Endothelial cell of umbilical vein (primary cell): ENCODE measurements around the gene PEMT. TPM values are rescaled to one million over a fixed set of nuclear protein-coding genes. Genes with fewer than 3 reads are reported as not detected.

Source experiments
- BruUV-seq: library from RNA; stranded (reverse); fragments of 400-500 nt; replicated peaks from 2 replicates; lab custom pipeline; 2021; lab: Mats Ljungman, UMichigan
- CTCF ChIA-PET: fragments of 300-600, 350-600 bp; sonication (Branson Sonifier 250); formaldehyde crosslinking; loops from one replicate; lab custom pipeline; 2021; ENCODE audit warnings: antibody characterized with exemption, inconsistent platforms; lab: Charles Lee
- POLR2A ChIA-PET: fragments of 300-600, 350-600 bp; sonication (Branson Sonifier 250); formaldehyde crosslinking; loops from one replicate; lab custom pipeline; 2021; ENCODE audit warnings: antibody characterized with exemption, inconsistent platforms; lab: Charles Lee
- DNase-seq: peaks from one replicate; pipeline ENCODE4 v3.0.0-alpha.2; 2011; ENCODE audit warnings: low read depth, low spot score
- FAIRE-seq: peaks from 2 replicates; lab custom pipeline; 2011; peaks lifted over from hg19 to GRCh38; lab: Jason Lieb, UNC
- H2AFZ ChIP-seq: 2 replicates; pipeline ENCODE4 v1.6.0; 2012; ENCODE audit warnings: low read depth, low read length, control low read depth, inconsistent platforms
- H3K27ac ChIP-seq: 2 replicates; pipeline ENCODE4 v1.5.1; 2011; ENCODE audit warnings: low read depth, mild to moderate bottlenecking, control low read depth, low read length, moderate library complexity; ENCODE audit not compliant: insufficient read depth
- H3K27me3 ChIP-seq, 2 experiments: 2 replicates each; pipeline versions ENCODE4 v1.6.0 to v1.6.1; 2011; ENCODE audit warnings: low read length in 2 of 2, mixed read lengths in 1 of 2; ENCODE audit not compliant: control insufficient read depth in 2 of 2, insufficient read depth in 2 of 2
- H3K36me3 ChIP-seq, 2 experiments: 2 replicates in 1 of 2; 3 replicates in 1 of 2; pipeline ENCODE4 v1.5.1; 2011; ENCODE audit warnings: low read length in 2 of 2, mild to moderate bottlenecking in 1 of 2, moderate library complexity in 1 of 2; ENCODE audit not compliant: control insufficient read depth in 2 of 2, insufficient read depth in 2 of 2; ENCODE audit errors: extremely low read depth in 1 of 2
- H3K4me1 ChIP-seq: 3 replicates; pipeline ENCODE4 v1.5.1; 2011; ENCODE audit warnings: mild to moderate bottlenecking, low read length; ENCODE audit not compliant: control insufficient read depth, insufficient read depth; ENCODE audit errors: extremely low read depth
- H3K4me2 ChIP-seq: 2 replicates; pipeline ENCODE4 v1.6.1; 2011; ENCODE audit warnings: low read length, control low read depth, mixed read lengths; ENCODE audit not compliant: insufficient read depth
- H3K4me3 ChIP-seq, 3 experiments: fragments of 200-600 bp in 1 of 3; sonication (generic), shearing (Covaris generic) in 1 of 3; replicated peaks in 1 of 3; 2 replicates each; pipeline ENCODE4 v1.5.1; 2011 to 2016; ENCODE audit warnings: control low read depth in 3 of 3, low read length in 3 of 3, mild to moderate bottlenecking in 2 of 3, inconsistent platforms in 1 of 3, low read depth in 1 of 3, moderate library complexity in 1 of 3; ENCODE audit not compliant: insufficient read depth in 1 of 3
- H3K79me2 ChIP-seq: 2 replicates; pipeline ENCODE4 v1.6.0; 2012; ENCODE audit warnings: low read length, inconsistent platforms; ENCODE audit not compliant: control insufficient read depth, insufficient read depth
- H3K9ac ChIP-seq: replicated peaks from 2 replicates; pipeline ENCODE3; 2011; ENCODE audit warnings: low read length, control low read depth; ENCODE audit not compliant: insufficient read depth; ENCODE audit errors: extremely low read depth
- H3K9me1 ChIP-seq: replicated peaks from 3 replicates; pipeline ENCODE4 v1.6.0; 2011; ENCODE audit warnings: mild to moderate bottlenecking, low read length; ENCODE audit not compliant: control insufficient read depth, insufficient read depth; ENCODE audit errors: extremely low read depth
- H3K9me3 ChIP-seq: replicated peaks from 2 replicates; pipeline ENCODE4 v1.5.1; 2012; ENCODE audit warnings: low read length, inconsistent platforms; ENCODE audit not compliant: control insufficient read depth, insufficient read depth
- H4K20me1 ChIP-seq: replicated peaks from 2 replicates; pipeline ENCODE3; 2011; ENCODE audit warnings: mild to moderate bottlenecking, low read length; ENCODE audit not compliant: control insufficient read depth, insufficient read depth; ENCODE audit errors: extremely low read depth
- CTCF ChIP-seq, 2 donors: IDR thresholded peaks; 1 replicate in 1 of 2; 2 replicates in 1 of 2; pipeline ENCODE4 v1.5.1; 2011; ENCODE audit warnings: low read length in 2 of 2, mild to moderate bottlenecking in 2 of 2, moderate library complexity in 2 of 2, control low read depth in 1 of 2, inconsistent platforms in 1 of 2, low read depth in 1 of 2; ENCODE audit not compliant: insufficient read depth in 1 of 2; ENCODE audit errors: extremely low read depth in 1 of 2
- MYC ChIP-seq: IDR thresholded peaks from one replicate; pipeline ENCODE4 v1.6.1; 2011; ENCODE audit warnings: mild to moderate bottlenecking, low read depth, low read length
- POLR2A ChIP-seq: IDR thresholded peaks from 2 replicates; pipeline ENCODE4 v1.6.1; 2012; ENCODE audit warnings: low read depth, mild to moderate bottlenecking, control low read depth, low read length
- POLR2AphosphoS5 ChIP-seq: IDR thresholded peaks from 2 replicates; pipeline ENCODE4 v1.6.1; 2012; ENCODE audit warnings: low read depth, mild to moderate bottlenecking, control low read depth, low read length, moderate library complexity; ENCODE audit not compliant: insufficient read depth
- dilution Hi-C: fragments of 300-500 bp; cut with MboI; formaldehyde crosslinking; loops from one replicate; pipeline ENCODE4 v1.15.0; 2019; ENCODE audit warnings: low sequenced_read_pairs; ENCODE audit not compliant: extremely low pct_ligation_motif_present
- intact Hi-C: fragments of 100-400 bp; cut with micrococcal nuclease; formaldehyde crosslinking; loops from one replicate; pipeline ENCODE4 v1.10.0; 2022
- polyA plus RNA-seq, 4 experiments: library from polyadenylated mRNA; depleted of rRNA in 3 of 4; stranded (reverse) in 3 of 4; unstranded in 1 of 4; fragments of >200 nt; gene quantifications; 2 replicates each; pipeline versions ENCODE4 v1.2.1 to v1.2.3, GENCODE V29; 2011 to 2012; ENCODE audit warnings: missing spikeins in 1 of 4
- total RNA-seq: library from RNA; stranded (reverse); gene quantifications from 2 replicates; pipeline ENCODE4 v1.2.3, GENCODE V29; 2021
- TF ChIP-seq, protein P1 (sequence below): IDR thresholded peaks from 2 replicates; pipeline ENCODE4 v1.6.1; 2011; ENCODE audit not compliant: insufficient read depth, insufficient read length

Gene PEMT
- total and polyA plus RNA-seq, 2 donors (not counting 3 experiments of a cell fraction or from before 2014, with no cell fraction given) = 35.1 to 58.4 TPM

DNA sequence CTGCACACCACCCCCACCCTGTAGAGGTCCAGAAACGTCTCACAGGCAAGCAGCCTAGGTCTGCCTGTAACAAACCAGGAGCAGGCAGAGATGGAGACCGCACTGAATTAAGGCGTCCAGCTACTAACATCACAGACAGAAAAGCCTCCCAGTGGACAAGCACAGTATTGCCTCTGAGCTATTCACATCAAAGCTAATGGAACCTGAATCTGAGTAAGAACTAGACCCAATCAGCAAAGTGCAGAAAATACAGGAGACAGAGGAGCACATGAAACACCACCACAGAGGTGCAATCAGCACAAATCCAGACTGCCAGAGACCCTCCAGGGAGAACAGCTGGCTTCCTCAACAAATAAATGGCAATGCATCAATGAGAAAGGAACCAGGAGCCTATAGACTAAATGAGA lies 22.2 kb upstream of the PEMT start:
- no peaks in the 10 kb centered on the region for H3K36me3 ChIP-seq
- peaks cover 0 to 1% of the 10 kb centered on the region in 2 experiments for H3K27me3 ChIP-seq
- intact Hi-C loops (loop anchor here (1.0 kb wide), 3 partner anchors 29 to 257 kb away; partner anchors contain the start of gene RASD1), dilution Hi-C loops (no loop called here)
- no peak overlapping the region for H3K4me2 ChIP-seq
- POLR2A ChIA-PET = interaction anchor here (1.0 kb wide), 1 partner anchor 117 kb away, joined by 4 read pairs; the partner anchor contains the start of gene RASD1
- no peaks in the 10 kb centered on the region for H3K9me1 ChIP-seq
- DNase-seq (peak; percentile 73), FAIRE-seq (peak; percentile 96)
- TF ChIP-seq, protein P1, sequence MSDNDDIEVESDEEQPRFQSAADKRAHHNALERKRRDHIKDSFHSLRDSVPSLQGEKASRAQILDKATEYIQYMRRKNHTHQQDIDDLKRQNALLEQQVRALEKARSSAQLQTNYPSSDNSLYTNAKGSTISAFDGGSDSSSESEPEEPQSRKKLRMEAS = no peak
- TF ChIP-seq CTCF (IDR thresholded peaks at IDR 0.05; ENCODE audit: extremely low read depth in 1 of 2, insufficient read depth in 1 of 2, low read depth in 1 of 2, low read length in 2 of 2) = peak; percentile 66 to 78
- no peak for TF ChIP-seq POLR2AphosphoS5
- no peak for TF ChIP-seq POLR2A
- TF ChIP-seq MYC = no peak
- H3K9me3 ChIP-seq = no peaks in the 10 kb centered on the region
- H3K4me3 ChIP-seq = no peak overlapping the region
- H3K27ac ChIP-seq = no peak overlapping the region
- no TSS peak for BruUV-seq
- no peaks in the 10 kb centered on the region for H3K4me1 ChIP-seq
- no peak overlapping the region for H3K9ac ChIP-seq
- H3K79me2 ChIP-seq = no peaks in the 10 kb centered on the region
- no peak overlapping the region for H2AFZ ChIP-seq
- no peaks in the 10 kb centered on the region for H4K20me1 ChIP-seq
- CTCF ChIA-PET = interaction anchor here (0.6 to 3.0 kb wide), 49 partner anchors 9 to 272 kb away, joined by 3 to 46 read pairs (median 4); partner anchors contain the start of genes PEMT and RASD1
